Pancreas (tissue), 10 donors: ENCODE data around the gene PLGRKT. TPM values are rescaled to one million over a fixed set of nuclear protein-coding genes. Genes with fewer than 3 reads are reported as not detected.

Source experiments
- ATAC-seq, 4 donors: fragments of 200-7000 bp; cut with Tn5 transposase; one replicate each; pipeline versions ENCODE4 v1.8.0 to v1.9.1; 2020; ENCODE audit warnings: mild to moderate bottlenecking in 4 of 4, moderate library complexity in 4 of 4
- DNase-seq, 6 donors: peaks; one replicate each; pipeline ENCODE4 v3.0.0-alpha.2; 2020
- FAIRE-seq: peaks from 2 replicates; lab custom pipeline; 2012; peaks lifted over from hg19 to GRCh38; lab: Jason Lieb, UNC
- H3K27ac ChIP-seq, 4 donors: fragments of 200-600 bp; sonication (generic); 1 replicate in 3 of 4; 2 replicates in 1 of 4; pipeline versions ENCODE4 v1.5.0 to v1.8.0; 2020
- H3K27me3 ChIP-seq, 4 donors: fragments of 200-600 bp; one replicate each; pipeline ENCODE4 v1.8.0; 2021
- H3K36me3 ChIP-seq, 3 donors: fragments of 200-600 bp; sonication (generic) in 1 of 3; one replicate each; pipeline versions ENCODE4 v1.5.0 to v1.8.0; 2020 to 2021
- H3K4me1 ChIP-seq, 3 donors: fragments of 200-600 bp; one replicate each; pipeline ENCODE4 v1.8.0; 2021
- H3K4me3 ChIP-seq, 4 donors: fragments of 200-600 bp; sonication (generic) in 2 of 4; one replicate each; pipeline versions ENCODE4 v1.5.0 to v1.8.0; 2020 to 2021
- H3K9me3 ChIP-seq, 4 donors: fragments of 200-600 bp; one replicate each; pipeline ENCODE4 v1.8.0; 2021
- CTCF ChIP-seq, 4 donors: fragments of 200-600 bp; sonication (generic) in 3 of 4; IDR thresholded peaks; one replicate each; pipeline versions ENCODE4 v1.5.0 to v1.8.0; 2021; ENCODE audit warnings: antibody characterized with exemption in 4 of 4
- WGBS, 2 donors: extraction: QIAGEN DNeasy Blood & Tissue Kit; methylation state at CpG; one replicate each; pipeline ENCODE4 v1.1.7; 2013; 5-methylcytosine and 5-hydroxymethylcytosine counted together
- intact Hi-C, 3 donors: fragments of 100-400 bp; cut with DNase I; formaldehyde crosslinking; loops; one replicate each; pipeline versions ENCODE4 v1.11.1 to v1.14.2; 2022
- polyA plus RNA-seq, 2 donors: library from polyadenylated mRNA; stranded (reverse); fragments of 200-250 nt; gene quantifications; one replicate each; pipeline ENCODE4 v1.2.3, GENCODE V29; 2013
- total RNA-seq, 6 donors: library from RNA; stranded (reverse); fragmentation: NEBNext Ultra II Directional in 4 of 6; extraction: Animal tissue kit (Norgen Biotek cat#: 25700) in 4 of 6; gene quantifications; one replicate each; pipeline versions ENCODE4 v1.2.1 to v1.2.4, GENCODE V29; 2021 to 2023
- donor health status: healthy with polysubstance abuse.
- donor health status: DM: no; HTN: no; CAD: no; lungs with moderate emphysema.
- donor health status: DM: no; HTN: no; CAD: no.
- donor health status: control.
- donor health status: control.
- donor health status: Bipolar disorder and iron deficiency.
- donor health status: DM: yes; HTN: yes; CAD: no.
- donor health status: DM: no; HTN: no; CAD: no.
- donor health status: DM: no; HTN: no; CAD: no.
- donor health status: DM: yes; HTN: yes; CAD: no.

PLGRKT gene
- total and polyA plus RNA-seq, 8 donors = 4.9 to 9.0 (median 6.6) TPM

DNA sequence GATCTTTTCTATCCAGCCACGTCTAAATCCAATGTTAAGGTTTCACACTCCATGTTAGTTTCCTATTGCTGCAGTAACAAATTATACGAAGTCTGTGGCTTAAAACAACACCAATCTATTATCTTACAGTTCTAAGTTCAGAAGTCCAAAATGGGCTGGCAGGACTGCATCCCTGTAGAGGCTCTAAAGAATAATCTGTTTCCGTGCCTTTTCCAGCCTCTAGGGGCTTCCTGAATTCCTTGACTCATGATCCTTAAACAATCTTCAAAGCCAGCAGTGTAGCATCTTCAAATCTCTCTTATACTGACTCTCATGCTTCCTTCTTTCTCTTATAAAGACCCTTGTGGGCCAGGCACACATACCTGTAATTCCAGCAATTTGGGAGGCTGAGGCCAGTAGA is 6.8 kb downstream of the PLGRKT start:
- WGBS, 2 donors = 47 to 59% methylated on average over 3 of the region's 3 CpGs
- ATAC-seq (no peak), FAIRE-seq (no peak), DNase-seq (no peak)
- intact Hi-C loops = no loop called here
- Histone ChIP-seq H3K27me3 (no peaks in the 10 kb centered on the region), H3K4me3 (no peak overlapping the region), H3K36me3 (no peaks in the 10 kb centered on the region), H3K4me1 (no peaks in the 10 kb centered on the region), H3K9me3 (no peaks in the 10 kb centered on the region), H3K27ac (no peak overlapping the region)
- no peak for TF ChIP-seq CTCF (IDR thresholded peaks at IDR 0.05)

DNA sequence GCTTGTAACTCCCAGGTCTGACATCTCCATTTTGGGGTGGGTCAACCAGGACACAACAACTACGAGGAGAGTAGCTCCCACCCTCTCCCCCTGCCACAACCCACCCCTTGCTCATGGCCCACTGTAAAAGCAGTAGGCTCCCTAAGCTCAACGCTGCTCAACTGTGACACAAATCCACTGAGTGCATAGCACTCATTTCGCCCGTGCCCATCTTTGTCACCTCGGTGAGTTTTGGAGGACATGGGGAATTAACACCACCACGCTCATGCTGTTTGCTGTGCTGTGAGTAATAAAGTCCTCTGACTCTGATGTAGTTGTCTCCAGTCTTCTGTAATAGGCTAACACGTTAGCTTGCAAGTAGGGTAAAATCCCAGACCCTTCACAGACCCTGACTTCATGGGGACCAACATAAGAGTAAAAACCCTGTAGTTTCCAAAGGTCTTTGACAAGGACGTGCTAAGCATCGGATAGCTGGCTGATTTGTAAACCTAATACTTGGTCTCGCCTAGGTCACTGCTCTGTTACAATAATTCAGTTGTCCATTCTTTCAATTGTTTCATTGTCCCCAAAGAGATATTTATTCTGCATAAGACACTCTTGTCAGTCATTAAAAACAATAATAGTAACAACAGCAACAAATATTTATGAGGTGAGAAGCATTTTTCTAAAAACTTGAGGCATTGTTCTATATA is 7.7 kb downstream of the PLGRKT start:
- ATAC-seq = no peak
- Histone ChIP-seq H3K27ac (no peak overlapping the region), H3K27me3 (no peaks in the 10 kb centered on the region), H3K9me3 (no peaks in the 10 kb centered on the region), H3K4me3 (no peak overlapping the region), H3K4me1 (no peaks in the 10 kb centered on the region), H3K36me3 (no peaks in the 10 kb centered on the region)
- FAIRE-seq = no peak
- TF ChIP-seq CTCF (IDR thresholded peaks at IDR 0.05) = no peak
- no peak for DNase-seq
- 96 to 98% methylated on average over 10 of the region's 10 CpGs for WGBS, 2 donors
- intact Hi-C loops = no loop called here

DNA sequence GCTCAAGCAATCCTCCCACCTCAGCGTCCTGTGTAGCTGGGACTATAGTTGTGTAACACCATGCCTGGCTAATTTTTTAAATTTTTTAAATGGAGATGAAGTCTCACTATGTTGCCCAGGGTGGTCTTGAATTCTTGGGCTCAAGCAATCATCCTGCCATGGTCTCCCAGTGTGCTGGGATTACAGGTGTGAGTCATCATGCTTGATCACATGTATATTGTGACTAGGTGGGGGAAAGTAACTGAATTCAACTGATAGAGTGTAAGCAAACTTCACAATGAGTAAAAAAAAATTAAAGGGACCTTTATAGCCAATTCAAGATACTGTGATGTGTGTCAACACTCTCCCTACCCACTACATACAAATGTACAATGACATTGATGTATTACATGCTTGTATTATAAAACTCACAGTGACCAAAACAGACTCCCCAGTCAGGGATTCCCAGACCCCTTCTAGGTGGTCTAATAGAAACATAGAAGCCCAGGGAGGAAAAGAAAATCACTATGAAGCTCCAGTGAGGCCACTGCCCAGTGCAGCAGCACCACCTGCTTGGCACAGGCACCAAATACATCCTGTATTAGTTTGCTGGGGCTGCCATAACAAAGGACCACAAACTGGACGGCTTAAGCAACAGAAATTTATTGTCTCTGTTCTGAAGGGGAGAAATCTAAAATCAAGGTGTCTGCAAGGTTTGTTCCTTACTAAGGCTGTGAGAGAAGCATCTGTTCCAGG is 8.8 kb downstream of the PLGRKT start:
- H3K9me3 ChIP-seq = no peaks in the 10 kb centered on the region
- H3K4me1 ChIP-seq = no peaks in the 10 kb centered on the region
- no peak overlapping the region for H3K4me3 ChIP-seq
- 91 to 100% methylated on average over 2 of the region's 2 CpGs for WGBS, 2 donors
- no peak for ATAC-seq
- H3K27me3 ChIP-seq = no peaks in the 10 kb centered on the region
- DNase-seq = no peak
- no peak overlapping the region for H3K27ac ChIP-seq
- H3K36me3 ChIP-seq = no peaks in the 10 kb centered on the region
- intact Hi-C loops = no loop called here
- no peak for FAIRE-seq
- no peak for TF ChIP-seq CTCF (IDR thresholded peaks at IDR 0.05)

- H3K36me3 ChIP-seq = no peaks in the 10 kb centered on the region
- no peaks in the 10 kb centered on the region for H3K27me3 ChIP-seq
- 70 to 79% methylated on average over 3 of the region's 3 CpGs for WGBS, 2 donors
These were observed 9.6 kb downstream of the PLGRKT start for GRCh38 chr9:5428172-5428571.

More at GRCh38 chr9:5428172-5428571, 9.6 kb downstream of the PLGRKT start:
- no peak for FAIRE-seq
- H3K4me1 ChIP-seq = no peaks in the 10 kb centered on the region
- intact Hi-C loops = no loop called here
- no peak for TF ChIP-seq CTCF (IDR thresholded peaks at IDR 0.05)
- no peak for DNase-seq
- no peak overlapping the region for H3K4me3 ChIP-seq
- no peaks in the 10 kb centered on the region for H3K9me3 ChIP-seq
- no peak overlapping the region for H3K27ac ChIP-seq
- ATAC-seq = no peak
